ENCODE data around the gene ZNF592. TPM values are rescaled to one million over a fixed set of nuclear protein-coding genes. Genes with fewer than 3 reads are reported as not detected.

The ZNF592 gene
- polyA plus RNA-seq, 1 donor from 2014 or later = 3.9 TPM

DNA sequence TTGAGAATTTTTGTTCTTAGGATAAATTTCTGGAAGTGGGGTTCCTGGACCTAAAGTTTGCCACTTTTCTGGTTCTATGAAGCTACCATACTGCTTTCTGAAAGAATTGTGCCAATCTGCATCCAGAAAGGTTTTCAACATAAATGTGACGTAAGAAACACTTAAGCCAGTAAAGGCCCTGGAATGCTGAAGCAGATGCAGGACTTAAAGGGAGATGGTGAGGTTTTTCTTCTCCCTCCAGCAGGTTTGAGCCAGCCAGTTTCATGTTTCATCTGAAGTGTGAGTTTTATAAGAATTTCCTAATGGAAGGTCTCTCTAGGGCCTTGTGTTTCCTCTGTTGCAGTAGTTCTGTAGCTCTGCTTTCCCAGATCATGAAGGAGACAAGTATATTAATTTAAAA is 33.1 kb downstream of the ZNF592 start:
- no peak overlapping the region for H3K4me3 ChIP-seq (ENCODE audit: low read length)
- no peaks in the 10 kb centered on the region for H3K9me3 ChIP-seq (ENCODE audit: low read length)
- H2AFZ ChIP-seq (ENCODE audit: low read depth, low read length) = no peak overlapping the region
- peaks cover 5% of the 10 kb centered on the region for H3K36me3 ChIP-seq (ENCODE audit: insufficient read depth, low read length)
- no peaks in the 10 kb centered on the region for H3K27me3 ChIP-seq (ENCODE audit: insufficient read depth, low read depth, low read length)
- H3K9me2 ChIP-seq (ENCODE audit: insufficient read depth, low read length) = no peaks in the 10 kb centered on the region
- H3K27ac ChIP-seq (ENCODE audit: low read length) = no peak overlapping the region
- H3K79me2 ChIP-seq (replicated peaks; ENCODE audit: insufficient read depth, low read length) = no peaks in the 10 kb centered on the region
- H4K20me1 ChIP-seq (ENCODE audit: insufficient read depth) = no peaks in the 10 kb centered on the region
- H3K4me2 ChIP-seq (ENCODE audit: low read length) = no peak overlapping the region
- H3K9ac ChIP-seq (ENCODE audit: low read length) = no peak overlapping the region
- TF ChIP-seq, protein P1, sequence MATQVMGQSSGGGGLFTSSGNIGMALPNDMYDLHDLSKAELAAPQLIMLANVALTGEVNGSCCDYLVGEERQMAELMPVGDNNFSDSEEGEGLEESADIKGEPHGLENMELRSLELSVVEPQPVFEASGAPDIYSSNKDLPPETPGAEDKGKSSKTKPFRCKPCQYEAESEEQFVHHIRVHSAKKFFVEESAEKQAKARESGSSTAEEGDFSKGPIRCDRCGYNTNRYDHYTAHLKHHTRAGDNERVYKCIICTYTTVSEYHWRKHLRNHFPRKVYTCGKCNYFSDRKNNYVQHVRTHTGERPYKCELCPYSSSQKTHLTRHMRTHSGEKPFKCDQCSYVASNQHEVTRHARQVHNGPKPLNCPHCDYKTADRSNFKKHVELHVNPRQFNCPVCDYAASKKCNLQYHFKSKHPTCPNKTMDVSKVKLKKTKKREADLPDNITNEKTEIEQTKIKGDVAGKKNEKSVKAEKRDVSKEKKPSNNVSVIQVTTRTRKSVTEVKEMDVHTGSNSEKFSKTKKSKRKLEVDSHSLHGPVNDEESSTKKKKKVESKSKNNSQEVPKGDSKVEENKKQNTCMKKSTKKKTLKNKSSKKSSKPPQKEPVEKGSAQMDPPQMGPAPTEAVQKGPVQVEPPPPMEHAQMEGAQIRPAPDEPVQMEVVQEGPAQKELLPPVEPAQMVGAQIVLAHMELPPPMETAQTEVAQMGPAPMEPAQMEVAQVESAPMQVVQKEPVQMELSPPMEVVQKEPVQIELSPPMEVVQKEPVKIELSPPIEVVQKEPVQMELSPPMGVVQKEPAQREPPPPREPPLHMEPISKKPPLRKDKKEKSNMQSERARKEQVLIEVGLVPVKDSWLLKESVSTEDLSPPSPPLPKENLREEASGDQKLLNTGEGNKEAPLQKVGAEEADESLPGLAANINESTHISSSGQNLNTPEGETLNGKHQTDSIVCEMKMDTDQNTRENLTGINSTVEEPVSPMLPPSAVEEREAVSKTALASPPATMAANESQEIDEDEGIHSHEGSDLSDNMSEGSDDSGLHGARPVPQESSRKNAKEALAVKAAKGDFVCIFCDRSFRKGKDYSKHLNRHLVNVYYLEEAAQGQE (IDR thresholded peaks at IDR 0.05; ENCODE audit: borderline replicate concordance) = no peak
- TF ChIP-seq POLR2AphosphoS5 (IDR thresholded peaks at IDR 0.05) (no peak), EZH2 (IDR thresholded peaks at IDR 0.05; ENCODE audit: borderline replicate concordance, insufficient read depth, low read length, poor library complexity, severe bottlenecking) (no peak)
- TF ChIP-seq, protein P2, sequence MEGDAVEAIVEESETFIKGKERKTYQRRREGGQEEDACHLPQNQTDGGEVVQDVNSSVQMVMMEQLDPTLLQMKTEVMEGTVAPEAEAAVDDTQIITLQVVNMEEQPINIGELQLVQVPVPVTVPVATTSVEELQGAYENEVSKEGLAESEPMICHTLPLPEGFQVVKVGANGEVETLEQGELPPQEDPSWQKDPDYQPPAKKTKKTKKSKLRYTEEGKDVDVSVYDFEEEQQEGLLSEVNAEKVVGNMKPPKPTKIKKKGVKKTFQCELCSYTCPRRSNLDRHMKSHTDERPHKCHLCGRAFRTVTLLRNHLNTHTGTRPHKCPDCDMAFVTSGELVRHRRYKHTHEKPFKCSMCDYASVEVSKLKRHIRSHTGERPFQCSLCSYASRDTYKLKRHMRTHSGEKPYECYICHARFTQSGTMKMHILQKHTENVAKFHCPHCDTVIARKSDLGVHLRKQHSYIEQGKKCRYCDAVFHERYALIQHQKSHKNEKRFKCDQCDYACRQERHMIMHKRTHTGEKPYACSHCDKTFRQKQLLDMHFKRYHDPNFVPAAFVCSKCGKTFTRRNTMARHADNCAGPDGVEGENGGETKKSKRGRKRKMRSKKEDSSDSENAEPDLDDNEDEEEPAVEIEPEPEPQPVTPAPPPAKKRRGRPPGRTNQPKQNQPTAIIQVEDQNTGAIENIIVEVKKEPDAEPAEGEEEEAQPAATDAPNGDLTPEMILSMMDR (IDR thresholded peaks at IDR 0.05; ENCODE audit: poor library complexity, severe bottlenecking) = no peak
- H3F3A ChIP-seq (ENCODE audit: insufficient read depth, low read length, poor library complexity, severe bottlenecking) = no peaks in the 10 kb centered on the region

DNA sequence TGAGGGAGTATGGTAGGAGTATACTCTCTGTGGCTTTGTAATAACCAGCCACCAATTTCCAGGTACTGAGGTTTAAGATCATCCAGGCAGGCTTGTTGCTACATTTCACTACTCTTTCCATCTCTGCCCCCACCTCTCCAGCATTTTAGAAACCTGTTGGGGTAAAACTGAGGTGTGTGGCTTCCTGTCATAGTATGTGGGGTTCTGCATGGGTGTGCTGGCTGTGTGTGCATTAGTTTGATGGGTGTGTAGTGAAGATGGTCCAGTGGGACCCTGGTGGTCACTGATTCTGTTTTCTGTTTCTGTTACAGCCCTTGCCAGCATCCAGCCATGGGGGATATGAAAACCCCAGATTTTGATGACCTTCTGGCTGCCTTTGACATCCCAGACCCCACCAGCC is 34.0 kb downstream of the ZNF592 start:
- Histone ChIP-seq H3K79me2 (replicated peaks; ENCODE audit: insufficient read depth, low read length) (no peaks in the 10 kb centered on the region), H3F3A (ENCODE audit: insufficient read depth, low read length, poor library complexity, severe bottlenecking) (no peaks in the 10 kb centered on the region), H3K27me3 (ENCODE audit: insufficient read depth, low read depth, low read length) (no peaks in the 10 kb centered on the region), H2AFZ (ENCODE audit: low read depth, low read length) (no peak overlapping the region), H3K4me3 (ENCODE audit: low read length) (no peak overlapping the region), H3K4me2 (ENCODE audit: low read length) (no peak overlapping the region), H3K27ac (ENCODE audit: low read length) (no peak overlapping the region), H3K9ac (ENCODE audit: low read length) (no peak overlapping the region), H3K36me3 (ENCODE audit: insufficient read depth, low read length) (peaks cover 5% of the 10 kb centered on the region), H4K20me1 (ENCODE audit: insufficient read depth) (no peaks in the 10 kb centered on the region), H3K9me3 (ENCODE audit: low read length) (no peaks in the 10 kb centered on the region), H3K9me2 (ENCODE audit: insufficient read depth, low read length) (no peaks in the 10 kb centered on the region)
- TF ChIP-seq SMC3 (conservative IDR thresholded peaks at IDR 0.05; ENCODE audit: poor library complexity) = no peak
- TF ChIP-seq MXI1 (conservative IDR thresholded peaks at IDR 0.05; ENCODE audit: poor library complexity, severe bottlenecking) = no peak
- TF ChIP-seq EZH2 (IDR thresholded peaks at IDR 0.05; ENCODE audit: borderline replicate concordance, insufficient read depth, low read length, poor library complexity, severe bottlenecking) = no peak
- TF ChIP-seq EP300 (conservative IDR thresholded peaks at IDR 0.05; ENCODE audit: poor library complexity, severe bottlenecking) = no peak
- TF ChIP-seq, protein P2 (IDR thresholded peaks at IDR 0.05; ENCODE audit: poor library complexity, severe bottlenecking) = no peak
- TF ChIP-seq TAF1 (IDR thresholded peaks at IDR 0.05; ENCODE audit: low read depth) = no peak
- TF ChIP-seq, protein P1 (IDR thresholded peaks at IDR 0.05; ENCODE audit: borderline replicate concordance) = no peak
- TF ChIP-seq RAD21 (conservative IDR thresholded peaks at IDR 0.05) = no peak
- no peak for TF ChIP-seq POLR2AphosphoS5 (IDR thresholded peaks at IDR 0.05)
